C4-2B (cell line): ENCODE data around the gene COX4I1.

Experiments used
- ZFX ChIP-seq: fragments of 450-650 bp; IDR thresholded peaks from 2 replicates; pipeline ENCODE4 v1.6.1; 2017
- TF ChIP-seq, protein P1 (sequence below): fragments of 450-650 bp; conservative IDR thresholded peaks from 2 replicates; pipeline ENCODE4 v1.5.1; 2017; ENCODE audit warnings: mild to moderate bottlenecking

DNA sequence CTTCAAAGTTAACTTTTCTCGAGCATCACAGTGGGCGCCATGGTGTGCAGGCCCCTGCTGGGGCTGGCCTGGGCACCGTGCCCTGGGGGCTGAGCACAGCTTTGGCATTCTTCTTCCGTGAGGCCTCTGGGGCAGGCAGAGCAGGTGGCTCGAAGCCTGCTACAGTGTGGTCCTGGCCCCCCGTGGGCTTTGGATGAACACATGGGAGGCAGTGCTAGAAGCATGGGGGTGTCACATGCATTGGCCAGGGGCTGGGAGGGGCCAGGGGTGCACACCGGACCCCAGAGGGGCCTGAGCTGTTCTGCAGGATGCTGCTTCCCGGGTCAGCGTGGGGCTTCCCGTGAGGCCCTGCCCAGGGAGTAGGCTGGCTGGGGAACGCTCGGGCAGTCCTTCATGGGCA lies 36.5 kb upstream of the COX4I1 start:
- TF ChIP-seq, protein P1, sequence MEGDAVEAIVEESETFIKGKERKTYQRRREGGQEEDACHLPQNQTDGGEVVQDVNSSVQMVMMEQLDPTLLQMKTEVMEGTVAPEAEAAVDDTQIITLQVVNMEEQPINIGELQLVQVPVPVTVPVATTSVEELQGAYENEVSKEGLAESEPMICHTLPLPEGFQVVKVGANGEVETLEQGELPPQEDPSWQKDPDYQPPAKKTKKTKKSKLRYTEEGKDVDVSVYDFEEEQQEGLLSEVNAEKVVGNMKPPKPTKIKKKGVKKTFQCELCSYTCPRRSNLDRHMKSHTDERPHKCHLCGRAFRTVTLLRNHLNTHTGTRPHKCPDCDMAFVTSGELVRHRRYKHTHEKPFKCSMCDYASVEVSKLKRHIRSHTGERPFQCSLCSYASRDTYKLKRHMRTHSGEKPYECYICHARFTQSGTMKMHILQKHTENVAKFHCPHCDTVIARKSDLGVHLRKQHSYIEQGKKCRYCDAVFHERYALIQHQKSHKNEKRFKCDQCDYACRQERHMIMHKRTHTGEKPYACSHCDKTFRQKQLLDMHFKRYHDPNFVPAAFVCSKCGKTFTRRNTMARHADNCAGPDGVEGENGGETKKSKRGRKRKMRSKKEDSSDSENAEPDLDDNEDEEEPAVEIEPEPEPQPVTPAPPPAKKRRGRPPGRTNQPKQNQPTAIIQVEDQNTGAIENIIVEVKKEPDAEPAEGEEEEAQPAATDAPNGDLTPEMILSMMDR: no peak
- no peak for TF ChIP-seq ZFX
